CD14-positive monocyte (primary cell): ENCODE measurements around the gene NLE1. TPM values are rescaled to one million over a fixed set of nuclear protein-coding genes. Genes with fewer than 3 reads are reported as not detected.

Source experiments
- DNase-seq, 3 donors: peaks; one replicate each; pipeline ENCODE4 v3.0.0-alpha.2; 2011 to 2022
- H2AFZ ChIP-seq: 2 replicates; pipeline ENCODE4 v1.6.0; 2012; ENCODE audit warnings: mild to moderate bottlenecking, low read depth, low read length, inconsistent platforms; ENCODE audit not compliant: insufficient read depth, poor library complexity, severe bottlenecking
- H3K27ac ChIP-seq, 2 donors: 1 replicate in 1 of 2; 2 replicates in 1 of 2; pipeline ENCODE4 v1.5.1; 2012 to 2013; ENCODE audit warnings: low read length in 2 of 2, control low read depth in 1 of 2, inconsistent platforms in 1 of 2, low read depth in 1 of 2, mild to moderate bottlenecking in 1 of 2
- H3K27me3 ChIP-seq, 2 donors: one replicate each; pipeline versions ENCODE4 v1.6.0 to v1.6.1; 2011 to 2013; ENCODE audit warnings: low read length in 2 of 2; ENCODE audit not compliant: control insufficient read depth in 2 of 2, insufficient read depth in 2 of 2
- H3K36me3 ChIP-seq, 2 donors: replicated peaks in 1 of 2; 1 replicate in 1 of 2; 2 replicates in 1 of 2; pipeline versions ENCODE4 v1.5.1 to v1.6.1; 2012 to 2013; ENCODE audit warnings: low read length in 2 of 2, control low read depth in 1 of 2, inconsistent platforms in 1 of 2, mild to moderate bottlenecking in 1 of 2; ENCODE audit not compliant: insufficient read depth in 2 of 2, control insufficient read depth in 1 of 2
- H3K4me1 ChIP-seq, 2 donors: 1 replicate in 1 of 2; 2 replicates in 1 of 2; pipeline versions ENCODE4 v1.5.1 to v1.6.1; 2012 to 2013; ENCODE audit warnings: low read length in 2 of 2, control low read depth in 1 of 2, inconsistent platforms in 1 of 2, mild to moderate bottlenecking in 1 of 2, moderate library complexity in 1 of 2; ENCODE audit not compliant: insufficient read depth in 2 of 2, control insufficient read depth in 1 of 2
- H3K4me2 ChIP-seq: replicated peaks from 2 replicates; pipeline ENCODE3; 2012; ENCODE audit warnings: low read length, moderate library complexity, mild to moderate bottlenecking; ENCODE audit not compliant: poor library complexity, severe bottlenecking; ENCODE audit errors: extremely low read depth
- H3K4me3 ChIP-seq, 3 experiments: fragments of 200-600 bp in 1 of 3; sonication (generic) in 1 of 3; replicated peaks in 1 of 3; 1 replicate in 2 of 3; 2 replicates in 1 of 3; pipeline ENCODE4 v1.5.1; 2011 to 2013; ENCODE audit warnings: low read length in 3 of 3, mild to moderate bottlenecking in 3 of 3, control low read depth in 2 of 3, low read depth in 2 of 3, inconsistent platforms in 1 of 3, moderate library complexity in 1 of 3
- H3K79me2 ChIP-seq: 2 replicates; pipeline ENCODE4 v1.6.0; 2012; ENCODE audit warnings: mild to moderate bottlenecking, control low read depth, inconsistent platforms, low read length, moderate library complexity; ENCODE audit not compliant: insufficient read depth
- H3K9ac ChIP-seq: 2 replicates; pipeline ENCODE4 v1.6.0; 2017; ENCODE audit warnings: low read length, mild to moderate bottlenecking; ENCODE audit not compliant: insufficient read depth, poor library complexity, severe bottlenecking
- H3K9me3 ChIP-seq, 2 donors: replicated peaks in 1 of 2; 1 replicate in 1 of 2; 2 replicates in 1 of 2; pipeline versions ENCODE4 v1.5.1 to v1.6.1; 2012 to 2013; ENCODE audit warnings: low read length in 2 of 2, control low read depth in 1 of 2; ENCODE audit not compliant: control insufficient read depth in 1 of 2, insufficient read depth in 1 of 2
- H4K20me1 ChIP-seq: 2 replicates; pipeline ENCODE4 v1.6.0; 2012; ENCODE audit warnings: mild to moderate bottlenecking, low read length, control low read depth, moderate library complexity; ENCODE audit not compliant: insufficient read depth
- H3K27ac Mint-ChIP-seq, 7 donors: one replicate each; pipeline ENCODE4 v1.8.0; 2020; ENCODE audit warnings: mild to moderate bottlenecking in 7 of 7, mixed read lengths in 7 of 7, moderate library complexity in 6 of 7, inconsistent platforms in 2 of 7
- H3K27me3 Mint-ChIP-seq, 3 donors: one replicate each; pipeline ENCODE4 v1.8.0; 2021 to 2022; ENCODE audit warnings: low read depth in 3 of 3, mild to moderate bottlenecking in 3 of 3, mixed read lengths in 3 of 3, moderate library complexity in 3 of 3, inconsistent platforms in 1 of 3
- H3K36me3 Mint-ChIP-seq, 2 donors: one replicate each; pipeline ENCODE4 v1.8.0; 2020; ENCODE audit warnings: mixed read lengths in 2 of 2, inconsistent platforms in 1 of 2, mild to moderate bottlenecking in 1 of 2
- H3K4me1 Mint-ChIP-seq: one replicate; pipeline ENCODE4 v1.8.0; 2020; ENCODE audit warnings: mild to moderate bottlenecking, mixed read lengths
- H3K4me3 Mint-ChIP-seq, 2 donors: one replicate each; pipeline ENCODE4 v1.8.0; 2020; ENCODE audit warnings: mild to moderate bottlenecking in 2 of 2, mixed read lengths in 2 of 2, moderate library complexity in 1 of 2
- H3K9me3 Mint-ChIP-seq, 7 donors: one replicate each; pipeline ENCODE4 v1.8.0; 2020 to 2022; ENCODE audit warnings: mixed read lengths in 7 of 7, mild to moderate bottlenecking in 6 of 7, moderate library complexity in 6 of 7, inconsistent platforms in 2 of 7
- WGBS: methylation state at CpG from one replicate; pipeline ENCODE4 v1.1.5; 2013; ENCODE audit warnings: missing lambda C conversion rate; ENCODE audit not compliant: insufficient coverage; 5-methylcytosine and 5-hydroxymethylcytosine counted together
- intact Hi-C, 2 donors: fragments of 100-400 bp; cut with micrococcal nuclease; formaldehyde crosslinking; loops; one replicate each; pipeline versions ENCODE4 v1.15.0 to v1.15.1; 2023
- polyA plus RNA-seq, 3 donors: library from polyadenylated mRNA; depleted of rRNA in 1 of 3; unstranded in 2 of 3; stranded (reverse) in 1 of 3; fragments of 300-500 nt in 2 of 3; fragments of >200 nt in 1 of 3; fragmentation: Illumina TruSeq in 2 of 3; gene quantifications; 1 replicate in 2 of 3; 2 replicates in 1 of 3; pipeline ENCODE4 v1.2.3, GENCODE V29; 2012 to 2021
- TF ChIP-seq, protein P1 (sequence below): fragments of 200-600 bp; IDR thresholded peaks from one replicate; pipeline ENCODE4 v1.8.0; 2022; ENCODE audit warnings: antibody characterized with exemption, mild to moderate bottlenecking

Gene NLE1
- polyA plus RNA-seq, 3 donors, result 1.6 to 3.6 (median 2.2) TPM

DNA sequence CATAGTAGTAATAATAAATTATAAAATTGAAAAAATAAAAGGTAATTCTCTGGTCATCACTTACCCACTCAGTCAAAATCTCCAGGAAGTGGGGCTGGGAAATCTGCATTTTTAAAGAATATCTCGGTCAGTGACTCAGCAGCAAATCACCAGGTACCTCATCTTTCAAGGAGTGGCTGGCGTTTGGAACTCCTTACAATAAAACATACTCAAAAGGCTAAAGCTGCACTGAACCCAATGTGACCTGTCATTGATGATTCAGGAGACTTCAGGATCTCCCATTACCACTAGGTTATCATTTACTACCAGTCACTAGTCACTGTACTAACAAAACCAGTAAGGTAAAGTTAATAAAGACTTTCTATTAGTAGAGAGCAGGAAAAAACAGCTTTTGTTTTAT, 57.1 kb downstream of the NLE1 start:
- H3K36me3 ChIP-seq, result no peaks in the 10 kb centered on the region
- no peak overlapping the region for H3K4me2 ChIP-seq
- H2AFZ ChIP-seq, result no peak overlapping the region
- no peaks in the 10 kb centered on the region for H3K9me3 ChIP-seq
- Mint-ChIP-seq H3K27me3 (peaks cover 0 to 2% (median 0%) of the 10 kb centered on the region in 3 donors), H3K36me3 (peaks cover 0 to 12% of the 10 kb centered on the region in 2 donors), H3K4me1 (peaks cover 43% of the 10 kb centered on the region), H3K27ac (no peak overlapping the region), H3K9me3 (no peaks in the 10 kb centered on the region), H3K4me3 (no peak overlapping the region)
- peaks cover 25 to 31% of the 10 kb centered on the region in 2 donors for H3K4me1 ChIP-seq
- peaks cover 27% of the 10 kb centered on the region for H4K20me1 ChIP-seq
- H3K9ac ChIP-seq, result no peak overlapping the region
- peaks cover 85% of the 10 kb centered on the region for H3K79me2 ChIP-seq
- TF ChIP-seq, protein P1, sequence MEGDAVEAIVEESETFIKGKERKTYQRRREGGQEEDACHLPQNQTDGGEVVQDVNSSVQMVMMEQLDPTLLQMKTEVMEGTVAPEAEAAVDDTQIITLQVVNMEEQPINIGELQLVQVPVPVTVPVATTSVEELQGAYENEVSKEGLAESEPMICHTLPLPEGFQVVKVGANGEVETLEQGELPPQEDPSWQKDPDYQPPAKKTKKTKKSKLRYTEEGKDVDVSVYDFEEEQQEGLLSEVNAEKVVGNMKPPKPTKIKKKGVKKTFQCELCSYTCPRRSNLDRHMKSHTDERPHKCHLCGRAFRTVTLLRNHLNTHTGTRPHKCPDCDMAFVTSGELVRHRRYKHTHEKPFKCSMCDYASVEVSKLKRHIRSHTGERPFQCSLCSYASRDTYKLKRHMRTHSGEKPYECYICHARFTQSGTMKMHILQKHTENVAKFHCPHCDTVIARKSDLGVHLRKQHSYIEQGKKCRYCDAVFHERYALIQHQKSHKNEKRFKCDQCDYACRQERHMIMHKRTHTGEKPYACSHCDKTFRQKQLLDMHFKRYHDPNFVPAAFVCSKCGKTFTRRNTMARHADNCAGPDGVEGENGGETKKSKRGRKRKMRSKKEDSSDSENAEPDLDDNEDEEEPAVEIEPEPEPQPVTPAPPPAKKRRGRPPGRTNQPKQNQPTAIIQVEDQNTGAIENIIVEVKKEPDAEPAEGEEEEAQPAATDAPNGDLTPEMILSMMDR, result no peak
- no peak overlapping the region for H3K4me3 ChIP-seq
- no CpG with 5 or more reads among the region's 2 CpGs for WGBS
- intact Hi-C loops, result loop anchor here (5.0 kb wide), 3 partner anchors 33 to 103 kb away; partner anchors contain the start of gene LIG3 (in 1 of the 2)
- no peak for DNase-seq
- no peak overlapping the region for H3K27ac ChIP-seq
- H3K27me3 ChIP-seq, result no peaks in the 10 kb centered on the region

DNA sequence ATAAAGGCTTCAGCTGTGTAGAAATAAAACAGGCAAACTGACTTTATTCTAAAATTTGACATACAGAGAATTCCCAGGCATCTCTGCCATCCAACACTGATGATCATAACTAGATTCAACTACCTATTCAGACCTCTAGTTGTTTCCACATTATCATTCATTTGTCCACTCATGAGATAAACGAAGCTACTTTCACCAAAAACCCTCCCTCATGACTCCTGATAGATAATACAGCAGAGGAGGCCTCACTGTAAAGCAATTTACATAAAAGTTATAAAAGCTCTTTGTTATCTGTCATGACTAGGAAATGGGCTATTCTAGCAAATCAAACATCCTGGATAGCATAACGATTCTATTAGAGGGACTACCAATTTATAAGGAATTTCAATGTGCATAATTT, 59.0 kb downstream of the NLE1 start:
- no CpG with 5 or more reads among the region's 2 CpGs for WGBS
- H3K27ac ChIP-seq, result no peak overlapping the region
- Mint-ChIP-seq H3K36me3 (peaks cover 0 to 12% of the 10 kb centered on the region in 2 donors), H3K27me3 (peaks cover 0 to 2% (median 0%) of the 10 kb centered on the region in 3 donors), H3K27ac (peak overlapping the region in 1 of 7 donors; percentile 35), H3K4me3 (no peak overlapping the region), H3K9me3 (no peaks in the 10 kb centered on the region), H3K4me1 (peaks cover 43% of the 10 kb centered on the region)
- intact Hi-C loops, result no loop called here
- H3K27me3 ChIP-seq, result no peaks in the 10 kb centered on the region
- peaks cover 20% of the 10 kb centered on the region in 2 donors for H3K4me1 ChIP-seq
- peaks cover 97% of the 10 kb centered on the region for H3K79me2 ChIP-seq
- H3K4me3 ChIP-seq, result no peak overlapping the region
- TF ChIP-seq, protein P1, result no peak
- H2AFZ ChIP-seq, result no peak overlapping the region
- H4K20me1 ChIP-seq, result peaks cover 39% of the 10 kb centered on the region
- H3K9ac ChIP-seq, result no peak overlapping the region
- DNase-seq, result no peak
- no peaks in the 10 kb centered on the region for H3K36me3 ChIP-seq
- no peak overlapping the region for H3K4me2 ChIP-seq
- H3K9me3 ChIP-seq, result no peaks in the 10 kb centered on the region
